HEK293T (cell line): ENCODE measurements around the gene CNGA3.

Experiments used
- CTCF ChIA-PET: fragments of 350-600 bp; formaldehyde crosslinking; extraction: SDS; loops from one replicate; lab custom pipeline; 2021; ENCODE audit warnings: antibody characterized with exemption, inconsistent platforms; lab: Yijun Ruan, JAX
- POLR2A ChIA-PET: fragments of 350-600 bp; formaldehyde crosslinking; extraction: SDS; loops from one replicate; lab custom pipeline; 2020; ENCODE audit warnings: antibody characterized with exemption, inconsistent platforms; lab: Yijun Ruan, JAX
- DNase-seq: peaks from one replicate; pipeline ENCODE4 v3.0.0; 2012; ENCODE audit warnings: mixed read lengths; ENCODE audit errors: extremely low spot score
- ARNT ChIP-seq: fragments of 450-650 bp; IDR thresholded peaks from 2 replicates; pipeline ENCODE4 v1.6.1; 2017; ENCODE audit warnings: mild to moderate bottlenecking
- BHLHE40 ChIP-seq: fragments of 450-650 bp; IDR thresholded peaks from 2 replicates; pipeline ENCODE4 v1.6.1; 2016; ENCODE audit warnings: mild to moderate bottlenecking, moderate library complexity, borderline replicate concordance
- CTBP1 ChIP-seq: fragments of 450-650 bp; IDR thresholded peaks from 2 replicates; pipeline ENCODE4 v1.6.1; 2016; ENCODE audit warnings: borderline replicate concordance
- ELF4 ChIP-seq: fragments of 450-650 bp; IDR thresholded peaks from 2 replicates; pipeline ENCODE4 v1.6.1; 2017; ENCODE audit warnings: antibody characterized with exemption
- FOXA1 ChIP-seq: fragments of 450-650 bp; IDR thresholded peaks from 2 replicates; pipeline ENCODE4 v1.6.1; 2016; ENCODE audit warnings: mild to moderate bottlenecking
- FOXK2 ChIP-seq: fragments of 450-650 bp; IDR thresholded peaks from 2 replicates; pipeline ENCODE4 v1.6.1; 2016; ENCODE audit warnings: mild to moderate bottlenecking
- FOXM1 ChIP-seq: fragments of 450-650 bp; IDR thresholded peaks from 2 replicates; pipeline ENCODE4 v1.6.1; 2017; ENCODE audit warnings: mild to moderate bottlenecking, borderline replicate concordance
- HDGF ChIP-seq: fragments of 450-650 bp; IDR thresholded peaks from 2 replicates; pipeline ENCODE4 v1.6.1; 2017; ENCODE audit warnings: antibody characterized with exemption, borderline replicate concordance
- L3MBTL2 ChIP-seq: fragments of 450-650 bp; conservative IDR thresholded peaks from 2 replicates; pipeline ENCODE4 v1.6.1; 2016; ENCODE audit warnings: mild to moderate bottlenecking
- LEF1 ChIP-seq: fragments of 450-650 bp; IDR thresholded peaks from 2 replicates; pipeline ENCODE4 v1.6.1; 2017; ENCODE audit warnings: mild to moderate bottlenecking, borderline replicate concordance
- NFRKB ChIP-seq: fragments of 450-650 bp; IDR thresholded peaks from 2 replicates; pipeline ENCODE4 v1.6.1; 2016; ENCODE audit warnings: mild to moderate bottlenecking, moderate library complexity
- SP1 ChIP-seq: fragments of 450-650 bp; IDR thresholded peaks from 2 replicates; pipeline ENCODE4 v1.6.1; 2017
- SUZ12 ChIP-seq: fragments of 450-650 bp; IDR thresholded peaks from 2 replicates; pipeline ENCODE4 v1.6.1; 2016; ENCODE audit warnings: mild to moderate bottlenecking
- TARDBP ChIP-seq: fragments of 450-650 bp; IDR thresholded peaks from 2 replicates; pipeline ENCODE4 v1.6.1; 2016
- ZNF384 ChIP-seq: fragments of 450-650 bp; IDR thresholded peaks from 2 replicates; pipeline ENCODE4 v1.6.1; 2016
- TF ChIP-seq, protein P1 (sequence below): fragments of 450-650 bp; IDR thresholded peaks from 2 replicates; pipeline ENCODE4 v1.6.1; 2016

The CNGA3 gene

GRCh38 chr2:98372121-98372520 lies 25.9 kb downstream of the CNGA3 start:
- POLR2A ChIA-PET = no interaction called here
- TF ChIP-seq SUZ12 = no peak
- no peak for TF ChIP-seq NFRKB

GRCh38 chr2:98372579-98372978 lies 26.3 kb downstream of the CNGA3 start:
- no peak for TF ChIP-seq ZNF384
- TF ChIP-seq CTBP1 = no peak
- TF ChIP-seq ELF4 = no peak
- TF ChIP-seq NFRKB = no peak
- no peak for TF ChIP-seq SP1
- TF ChIP-seq L3MBTL2 = no peak
- TF ChIP-seq FOXK2 = no peak
- no peak for TF ChIP-seq FOXA1
- no peak for TF ChIP-seq SUZ12
- no peak for TF ChIP-seq BHLHE40
- no peak for TF ChIP-seq TARDBP
- TF ChIP-seq, protein P1, sequence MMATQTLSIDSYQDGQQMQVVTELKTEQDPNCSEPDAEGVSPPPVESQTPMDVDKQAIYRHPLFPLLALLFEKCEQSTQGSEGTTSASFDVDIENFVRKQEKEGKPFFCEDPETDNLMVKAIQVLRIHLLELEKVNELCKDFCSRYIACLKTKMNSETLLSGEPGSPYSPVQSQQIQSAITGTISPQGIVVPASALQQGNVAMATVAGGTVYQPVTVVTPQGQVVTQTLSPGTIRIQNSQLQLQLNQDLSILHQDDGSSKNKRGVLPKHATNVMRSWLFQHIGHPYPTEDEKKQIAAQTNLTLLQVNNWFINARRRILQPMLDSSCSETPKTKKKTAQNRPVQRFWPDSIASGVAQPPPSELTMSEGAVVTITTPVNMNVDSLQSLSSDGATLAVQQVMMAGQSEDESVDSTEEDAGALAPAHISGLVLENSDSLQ = no peak
- no peak for TF ChIP-seq HDGF
- TF ChIP-seq FOXM1 = no peak
- no peak for TF ChIP-seq ARNT
- no peak for TF ChIP-seq LEF1
- ChIA-PET POLR2A (no interaction called here), CTCF (no interaction called here)
- DNase-seq = no peak

More at GRCh38 chr2:98372121-98372520, 25.9 kb downstream of the CNGA3 start:
- CTCF ChIA-PET = no interaction called here
- DNase-seq = no peak

DNA sequence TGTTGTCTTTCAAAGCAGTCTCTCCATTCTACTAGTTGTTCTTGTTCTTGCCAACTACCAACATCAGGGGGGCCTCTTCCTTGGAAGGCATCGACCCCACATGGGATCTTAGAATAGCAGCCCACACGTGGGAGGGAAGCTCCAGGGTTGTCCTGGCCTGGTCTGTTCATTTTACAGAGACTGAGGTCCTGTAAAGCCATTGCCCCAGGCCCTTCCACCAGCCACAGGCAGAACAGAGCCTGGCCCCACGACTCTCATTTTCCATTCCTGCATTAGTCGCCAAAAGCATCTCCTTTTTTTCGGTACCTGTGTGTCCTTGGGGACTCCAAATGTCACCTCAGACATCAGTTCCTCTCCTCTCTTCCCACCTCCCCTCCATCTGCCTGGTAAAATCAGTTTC lies 28.0 kb downstream of the CNGA3 start:
- DNase-seq = no peak
- CTCF ChIA-PET = no interaction called here
- TF ChIP-seq FOXM1 (no peak), FOXK2 (no peak), BHLHE40 (no peak), SUZ12 (no peak), L3MBTL2 (no peak), LEF1 (no peak)
- POLR2A ChIA-PET = no interaction called here

DNA sequence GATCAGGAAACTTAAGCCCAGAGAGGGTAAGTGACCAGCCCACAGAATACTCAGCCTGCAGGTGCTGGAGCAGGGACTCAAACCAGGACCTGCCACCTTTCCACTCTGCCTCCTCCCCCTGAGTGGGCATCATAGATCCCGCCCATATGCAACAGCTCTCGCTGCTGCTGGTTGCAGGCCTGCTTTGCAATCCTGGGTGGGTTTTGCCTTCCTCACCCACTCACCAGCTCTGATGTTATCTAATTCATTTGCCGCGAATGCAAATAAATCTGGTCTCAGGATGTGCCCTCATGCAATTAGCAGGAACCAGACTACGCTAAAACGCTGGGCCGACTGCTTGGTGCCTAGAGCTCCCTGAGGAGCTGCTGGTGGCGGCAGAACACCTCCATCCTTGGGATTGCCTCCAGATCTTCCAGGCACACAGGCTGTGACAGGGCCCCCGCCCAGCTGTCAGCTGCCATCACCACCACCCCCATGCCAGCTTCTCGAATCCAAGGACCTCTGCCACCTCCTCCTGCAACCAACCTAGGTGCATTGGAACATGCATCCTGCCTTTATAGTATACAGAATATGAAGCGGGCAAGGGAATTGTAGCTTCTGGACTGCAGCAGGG lies 28.8 kb downstream of the CNGA3 start:
- ChIA-PET CTCF (no interaction called here), POLR2A (no interaction called here)
- DNase-seq = no peak
- no peak for TF ChIP-seq FOXM1
- no peak for TF ChIP-seq FOXK2
- no peak for TF ChIP-seq LEF1
- TF ChIP-seq TARDBP = no peak
- TF ChIP-seq HDGF = no peak
- no peak for TF ChIP-seq ARNT
- no peak for TF ChIP-seq BHLHE40

GRCh38 chr2:98376301-98376910 lies 30.1 kb downstream of the CNGA3 start:
- no peak for DNase-seq
- CTCF ChIA-PET = no interaction called here
- TF ChIP-seq FOXA1 = no peak
- TF ChIP-seq SP1 = no peak
- TF ChIP-seq CTBP1 = no peak
- no peak for TF ChIP-seq SUZ12
- TF ChIP-seq, protein P1 = no peak
- TF ChIP-seq TARDBP = no peak
- no peak for TF ChIP-seq LEF1
- no peak for TF ChIP-seq ELF4
- POLR2A ChIA-PET = no interaction called here

DNA sequence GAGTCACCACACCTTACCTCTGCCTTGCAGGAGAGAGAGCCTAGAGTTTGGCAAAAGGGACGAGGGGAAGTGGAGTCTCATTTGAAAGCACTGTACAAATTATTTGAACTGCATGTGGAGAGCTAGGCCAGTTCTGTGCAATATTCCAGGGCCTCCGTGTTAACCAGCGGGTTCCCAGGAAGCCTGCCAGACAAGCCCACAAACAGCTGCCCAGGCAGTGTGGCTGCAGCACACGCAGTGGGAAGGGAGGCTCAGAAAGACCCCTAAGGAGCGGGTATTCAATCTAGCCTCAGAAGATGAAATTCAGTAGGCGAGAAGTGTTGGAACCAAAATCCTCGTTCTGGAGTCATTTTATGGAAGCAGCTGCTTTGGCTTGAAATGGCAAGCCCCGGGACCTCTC lies 30.7 kb downstream of the CNGA3 start:
- POLR2A ChIA-PET = no interaction called here
- CTCF ChIA-PET = interaction anchor here (1.5 kb wide), 1 partner anchor 667 kb away, joined by 4 read pairs; no protein-coding TSS in a partner anchor
- TF ChIP-seq SUZ12 (no peak), SP1 (no peak), FOXM1 (no peak), ARNT (no peak), FOXA1 (no peak), TARDBP (no peak), ZNF384 (no peak), HDGF (no peak), FOXK2 (no peak), LEF1 (no peak), CTBP1 (no peak), NFRKB (no peak), L3MBTL2 (no peak), BHLHE40 (no peak), ELF4 (no peak)
- TF ChIP-seq, protein P1 = no peak
- DNase-seq = no peak
